Panc1 (cell line): ENCODE results near the gene KPNA2. TPM values are rescaled to one million over a fixed set of nuclear protein-coding genes. Genes with fewer than 3 reads are reported as not detected.
"Not testable (repeated sequence)": the region's sequence is repeated elsewhere in the genome, so short reads cannot be mapped to it uniquely, and the experiment has no call there.

Experiments
- ATAC-seq: fragments of 200-7000 bp; cut with Tn5 transposase; 2 replicates; pipeline ENCODE4 v1.9.1; 2020; ENCODE audit warnings: mild to moderate bottlenecking, moderate library complexity
- BruUV-seq: library from RNA; stranded (reverse); fragments of 400-500 nt; replicated peaks from 2 replicates; lab custom pipeline; 2021; lab: Mats Ljungman, UMichigan
- CTCF ChIA-PET: fragments of 300-600 bp; sonication (Branson Sonifier 250); formaldehyde crosslinking; loops from one replicate; lab custom pipeline; 2022; ENCODE audit warnings: antibody characterized with exemption; lab: Charles Lee
- POLR2A ChIA-PET: fragments of 300-600 bp; sonication (Branson Sonifier 250); formaldehyde crosslinking; loops from one replicate; lab custom pipeline; 2022; ENCODE audit warnings: antibody characterized with exemption; lab: Charles Lee
- DNase-seq: peaks from one replicate; pipeline ENCODE4 v3.0.0-alpha.2; 2010; ENCODE audit warnings: low read depth, low spot score
- H3K27ac ChIP-seq: 2 replicates; pipeline ENCODE4 v1.5.1; 2011; ENCODE audit warnings: mild to moderate bottlenecking, low read length, inconsistent platforms
- H3K27me3 ChIP-seq: fragments of 200-500 bp; sonication (Bioruptor generic); 2 replicates; pipeline ENCODE4 v1.6.0; 2014; ENCODE audit warnings: low read length, inconsistent platforms; ENCODE audit not compliant: control insufficient read depth, insufficient read depth
- H3K36me3 ChIP-seq: fragments of 200-500 bp; sonication (Bioruptor generic); 2 replicates; pipeline ENCODE4 v1.5.1; 2014; ENCODE audit warnings: inconsistent platforms, mild to moderate bottlenecking, low read length, moderate library complexity; ENCODE audit not compliant: control insufficient read depth, insufficient read depth
- H3K4me1 ChIP-seq: 2 replicates; pipeline ENCODE4 v1.5.1; 2011; ENCODE audit warnings: inconsistent platforms, mild to moderate bottlenecking, low read length, moderate library complexity; ENCODE audit not compliant: control insufficient read depth, insufficient read depth
- H3K4me3 ChIP-seq, 2 experiments: 2 replicates each; pipeline ENCODE4 v1.5.1; 2011 to 2012; ENCODE audit warnings: low read depth in 2 of 2, low read length in 2 of 2, mild to moderate bottlenecking in 2 of 2, inconsistent platforms in 1 of 2, moderate library complexity in 1 of 2
- H3K9me3 ChIP-seq: fragments of 200-500 bp; sonication (Bioruptor generic); 2 replicates; pipeline ENCODE4 v1.5.1; 2014; ENCODE audit warnings: low read depth, mild to moderate bottlenecking, inconsistent platforms, low read length, moderate library complexity; ENCODE audit not compliant: control insufficient read depth, insufficient read depth
- POLR2AphosphoS5 ChIP-seq: IDR thresholded peaks from 2 replicates; pipeline ENCODE4 v1.6.1; 2012; ENCODE audit warnings: mild to moderate bottlenecking, low read depth, low read length, moderate library complexity
- SIN3A ChIP-seq: IDR thresholded peaks from 2 replicates; pipeline ENCODE4 v1.6.1; 2012; ENCODE audit warnings: low read depth, mild to moderate bottlenecking, low read length, moderate library complexity, borderline replicate concordance; ENCODE audit not compliant: insufficient read depth
- TCF7L2 ChIP-seq: IDR thresholded peaks from 2 replicates; pipeline ENCODE4 v1.6.1; 2011; ENCODE audit warnings: mild to moderate bottlenecking, low read depth, low read length, inconsistent platforms
- in situ Hi-C: cut with HindIII; loops from 2 replicates; pipeline ENCODE4 v1.10.0; 2016; ENCODE audit warnings: low sequenced_read_pairs, low pct_unique_long_range_greater_than_20kb
- intact Hi-C: fragments of 100-400 bp; cut with micrococcal nuclease; formaldehyde crosslinking; loops from one replicate; pipeline ENCODE4 v1.10.0; 2022; ENCODE audit not compliant: unreplicated experiment
- total RNA-seq: library from RNA; stranded (reverse); gene quantifications from one replicate; pipeline ENCODE4 v1.2.1, GENCODE V29; 2021; ENCODE audit not compliant: unreplicated experiment
- TF ChIP-seq, protein P1 (sequence below), 2 experiments: IDR thresholded peaks; 2 replicates each; pipeline ENCODE4 v1.6.1; 2011 to 2012; ENCODE audit warnings: low read depth in 2 of 2, control low read depth in 1 of 2, low read length in 1 of 2, mild to moderate bottlenecking in 1 of 2, moderate library complexity in 1 of 2; ENCODE audit not compliant: insufficient read depth in 1 of 2
- TF ChIP-seq, protein P2 (sequence below): fragments of 450-650 bp; IDR thresholded peaks from 2 replicates; pipeline ENCODE4 v1.5.1; 2017; ENCODE audit warnings: mild to moderate bottlenecking

The KPNA2 gene
- total RNA-seq, 1 experiment from 2014 or later = 177 TPM

DNA sequence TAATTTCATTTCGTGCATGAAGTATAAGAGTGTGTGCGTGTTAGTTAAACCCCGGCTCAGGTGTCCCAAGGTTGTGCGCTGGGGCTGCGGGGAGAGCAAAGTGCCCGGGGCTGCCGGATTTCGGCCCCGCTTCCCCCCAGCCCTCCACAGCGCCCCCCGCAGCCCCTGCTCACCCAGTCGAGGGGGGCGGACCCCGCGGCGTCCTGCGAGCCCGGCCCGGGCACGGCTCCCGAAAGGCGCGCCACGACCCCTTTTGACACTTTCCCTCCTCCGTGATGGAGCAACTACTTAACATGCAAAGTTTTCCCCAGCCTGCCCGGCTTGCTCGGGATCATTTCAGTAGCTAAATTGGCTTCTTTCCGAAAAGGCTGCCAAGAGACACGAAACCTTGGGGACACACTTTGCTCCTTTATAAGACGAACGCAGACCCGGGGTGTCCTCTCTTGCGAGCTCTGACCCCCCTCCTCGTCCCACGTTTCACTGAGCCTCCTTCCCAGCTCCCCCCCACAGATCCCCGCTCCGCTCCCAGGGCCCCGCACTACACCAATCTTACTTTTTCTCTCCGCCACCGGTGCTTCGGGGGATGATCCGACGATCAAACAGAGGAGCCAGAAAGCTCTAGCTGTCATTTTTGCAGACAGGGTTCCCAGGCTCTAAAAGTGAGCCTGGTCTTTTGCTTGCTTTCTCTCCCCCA lies 39.8 kb upstream of the KPNA2 start:
- no TSS peak for BruUV-seq
- TF ChIP-seq, protein P1, sequence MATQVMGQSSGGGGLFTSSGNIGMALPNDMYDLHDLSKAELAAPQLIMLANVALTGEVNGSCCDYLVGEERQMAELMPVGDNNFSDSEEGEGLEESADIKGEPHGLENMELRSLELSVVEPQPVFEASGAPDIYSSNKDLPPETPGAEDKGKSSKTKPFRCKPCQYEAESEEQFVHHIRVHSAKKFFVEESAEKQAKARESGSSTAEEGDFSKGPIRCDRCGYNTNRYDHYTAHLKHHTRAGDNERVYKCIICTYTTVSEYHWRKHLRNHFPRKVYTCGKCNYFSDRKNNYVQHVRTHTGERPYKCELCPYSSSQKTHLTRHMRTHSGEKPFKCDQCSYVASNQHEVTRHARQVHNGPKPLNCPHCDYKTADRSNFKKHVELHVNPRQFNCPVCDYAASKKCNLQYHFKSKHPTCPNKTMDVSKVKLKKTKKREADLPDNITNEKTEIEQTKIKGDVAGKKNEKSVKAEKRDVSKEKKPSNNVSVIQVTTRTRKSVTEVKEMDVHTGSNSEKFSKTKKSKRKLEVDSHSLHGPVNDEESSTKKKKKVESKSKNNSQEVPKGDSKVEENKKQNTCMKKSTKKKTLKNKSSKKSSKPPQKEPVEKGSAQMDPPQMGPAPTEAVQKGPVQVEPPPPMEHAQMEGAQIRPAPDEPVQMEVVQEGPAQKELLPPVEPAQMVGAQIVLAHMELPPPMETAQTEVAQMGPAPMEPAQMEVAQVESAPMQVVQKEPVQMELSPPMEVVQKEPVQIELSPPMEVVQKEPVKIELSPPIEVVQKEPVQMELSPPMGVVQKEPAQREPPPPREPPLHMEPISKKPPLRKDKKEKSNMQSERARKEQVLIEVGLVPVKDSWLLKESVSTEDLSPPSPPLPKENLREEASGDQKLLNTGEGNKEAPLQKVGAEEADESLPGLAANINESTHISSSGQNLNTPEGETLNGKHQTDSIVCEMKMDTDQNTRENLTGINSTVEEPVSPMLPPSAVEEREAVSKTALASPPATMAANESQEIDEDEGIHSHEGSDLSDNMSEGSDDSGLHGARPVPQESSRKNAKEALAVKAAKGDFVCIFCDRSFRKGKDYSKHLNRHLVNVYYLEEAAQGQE (IDR thresholded peaks at IDR 0.05; ENCODE audit: insufficient read depth in 1 of 2, low read depth in 2 of 2, low read length in 1 of 2) = no peak
- TF ChIP-seq, protein P2, sequence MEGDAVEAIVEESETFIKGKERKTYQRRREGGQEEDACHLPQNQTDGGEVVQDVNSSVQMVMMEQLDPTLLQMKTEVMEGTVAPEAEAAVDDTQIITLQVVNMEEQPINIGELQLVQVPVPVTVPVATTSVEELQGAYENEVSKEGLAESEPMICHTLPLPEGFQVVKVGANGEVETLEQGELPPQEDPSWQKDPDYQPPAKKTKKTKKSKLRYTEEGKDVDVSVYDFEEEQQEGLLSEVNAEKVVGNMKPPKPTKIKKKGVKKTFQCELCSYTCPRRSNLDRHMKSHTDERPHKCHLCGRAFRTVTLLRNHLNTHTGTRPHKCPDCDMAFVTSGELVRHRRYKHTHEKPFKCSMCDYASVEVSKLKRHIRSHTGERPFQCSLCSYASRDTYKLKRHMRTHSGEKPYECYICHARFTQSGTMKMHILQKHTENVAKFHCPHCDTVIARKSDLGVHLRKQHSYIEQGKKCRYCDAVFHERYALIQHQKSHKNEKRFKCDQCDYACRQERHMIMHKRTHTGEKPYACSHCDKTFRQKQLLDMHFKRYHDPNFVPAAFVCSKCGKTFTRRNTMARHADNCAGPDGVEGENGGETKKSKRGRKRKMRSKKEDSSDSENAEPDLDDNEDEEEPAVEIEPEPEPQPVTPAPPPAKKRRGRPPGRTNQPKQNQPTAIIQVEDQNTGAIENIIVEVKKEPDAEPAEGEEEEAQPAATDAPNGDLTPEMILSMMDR = no peak
- TF ChIP-seq POLR2AphosphoS5 (no peak), SIN3A (no peak), TCF7L2 (no peak)
- DNase-seq (no peak), ATAC-seq (no peak)
- intact Hi-C loops = no loop called here
- CTCF ChIA-PET = no interaction called here
- Histone ChIP-seq H3K27ac (peak overlapping the region; percentile 63), H3K27me3 (no peaks in the 10 kb centered on the region), H3K36me3 (peaks cover 2% of the 10 kb centered on the region; the same call in 1 of the 2 replicates), H3K4me1 (peaks cover 9% of the 10 kb centered on the region), H3K4me3 (peak overlapping the region; percentile 50 to 69), H3K9me3 (no peaks in the 10 kb centered on the region)
- POLR2A ChIA-PET = no interaction called here
- in situ Hi-C loops = no loop called here

DNA sequence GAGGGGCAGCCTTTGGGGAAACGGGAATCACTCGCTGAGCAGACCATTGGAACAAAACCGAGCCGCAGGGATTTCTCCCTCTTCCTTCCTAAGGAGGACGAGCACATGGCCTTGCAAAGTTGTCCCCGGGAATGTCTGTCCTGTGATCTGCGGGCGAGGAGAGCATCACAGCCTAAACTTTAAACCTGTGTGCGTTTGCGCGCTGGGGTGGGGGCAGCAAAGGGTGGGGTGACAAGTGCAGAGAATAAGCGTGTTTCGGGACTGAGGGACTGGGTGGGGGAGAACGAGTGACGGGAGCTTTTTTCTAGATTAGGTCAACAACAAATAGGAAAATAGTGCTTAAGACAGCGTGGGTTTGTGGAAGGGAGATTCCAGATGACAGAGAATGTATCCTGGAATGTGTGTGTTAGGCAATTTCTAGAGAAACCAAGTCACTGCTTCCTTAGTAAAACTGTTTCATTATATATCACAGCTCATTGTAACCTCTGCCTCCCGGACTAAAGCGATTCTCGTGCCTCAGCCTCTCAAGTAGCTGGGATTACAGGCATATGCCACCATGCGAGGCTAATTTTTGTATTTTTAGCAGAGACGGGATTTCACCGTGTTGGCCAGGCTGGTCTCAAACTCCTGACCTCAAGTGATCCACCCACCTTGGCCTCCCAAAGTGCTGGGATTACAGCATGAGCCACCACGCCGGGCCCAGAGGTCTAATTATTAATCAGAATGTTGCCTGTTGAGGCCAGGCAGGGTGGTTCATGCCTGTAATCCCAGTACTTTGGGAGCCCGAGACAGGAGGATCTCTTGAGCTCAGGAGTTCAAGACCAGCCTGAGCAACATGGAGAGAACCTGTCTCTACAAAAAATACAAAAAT lies 39.0 kb upstream of the KPNA2 start, which contains the start of gene C17orf58:
TSS of gene C17orf58 (minus strand) at position 169 of the 871 bp plus-strand sequence. CDS start 271 bp downstream, outside the sequence.
- ATAC-seq, in situ Hi-C loops, H3K4me1 ChIP-seq, intact Hi-C loops, BruUV-seq, H3K9me3 ChIP-seq, H3K36me3 ChIP-seq, POLR2A ChIA-PET, H3K27me3 ChIP-seq, DNase-seq: not testable (repeated sequence)
- Histone ChIP-seq H3K4me3 (peak within 1 kb of the TSS; percentile 50 to 69), H3K27ac (peak within 1 kb of the TSS; percentile 63)
- CTCF ChIA-PET = interaction anchor here (0.6 kb wide), 1 partner anchor 9 kb away, joined by 3 read pairs; no protein-coding TSS in a partner anchor
